Germinal center (tissue), 1 donor: ENCODE data around the gene ZNF587B.
"Not testable (repeated sequence)": the region's sequence is repeated elsewhere in the genome, so short reads cannot be mapped to it uniquely, and the experiment has no call there.

ENCODE experiments used
- DNase-seq: peaks from one replicate; pipeline ENCODE4 v3.0.0; 2012; ENCODE audit warnings: mixed read lengths, low spot score

Gene ZNF587B

DNA sequence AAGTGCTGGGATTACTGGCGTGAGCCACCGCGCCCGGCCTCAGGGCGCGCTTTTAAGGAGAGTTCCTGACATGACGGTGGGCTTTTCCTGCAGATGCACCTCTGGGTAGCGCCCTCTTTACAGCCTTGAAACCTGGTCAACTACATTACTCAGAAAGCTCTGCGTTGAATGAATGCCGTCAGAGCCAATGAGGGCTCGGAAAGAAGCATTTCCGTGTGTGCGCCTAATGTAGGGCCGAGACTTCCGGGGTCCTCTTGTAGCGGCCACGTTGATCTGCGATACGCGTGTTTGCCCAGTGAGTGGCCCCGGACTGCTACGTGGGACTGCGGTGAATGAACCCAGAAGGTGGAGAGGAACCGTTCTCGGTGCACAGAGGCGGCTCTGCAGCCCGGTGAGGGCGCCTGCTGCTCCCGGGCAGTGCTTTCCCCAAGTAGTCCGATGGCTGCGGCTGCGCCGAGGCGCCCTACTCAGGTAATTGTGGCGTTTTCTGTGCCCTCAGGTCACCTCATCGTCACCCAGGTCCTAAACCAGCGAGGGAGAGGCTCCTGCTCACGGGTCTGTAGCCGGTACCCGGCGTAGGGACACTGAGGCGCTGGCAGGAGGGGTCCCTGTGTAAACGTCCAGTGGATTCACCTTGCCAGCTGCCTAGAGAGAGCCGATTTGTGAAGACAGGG is 10.5 kb upstream of the ZNF587B start:
- DNase-seq = peak; percentile 91

DNA sequence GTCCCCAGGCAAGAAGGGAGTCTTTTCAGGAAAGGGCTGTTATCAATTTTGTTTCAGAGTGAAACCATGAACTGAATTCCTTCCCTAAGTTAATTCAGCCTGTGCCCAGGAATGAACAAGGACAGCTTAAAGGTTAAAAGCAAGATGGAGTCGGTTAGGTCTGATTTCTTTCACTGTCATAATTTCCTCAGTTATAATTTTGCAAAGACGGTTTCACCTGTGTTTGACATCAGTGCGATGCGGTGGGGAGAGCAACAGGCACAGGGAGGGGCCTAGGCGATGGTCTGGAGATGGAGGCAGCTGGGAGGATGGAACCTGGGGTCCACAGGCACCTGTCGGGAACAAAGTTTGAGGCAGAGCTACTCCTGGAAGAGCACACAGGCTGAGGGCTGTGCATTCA is 9.5 kb upstream of the ZNF587B start:
- DNase-seq = no peak

DNA sequence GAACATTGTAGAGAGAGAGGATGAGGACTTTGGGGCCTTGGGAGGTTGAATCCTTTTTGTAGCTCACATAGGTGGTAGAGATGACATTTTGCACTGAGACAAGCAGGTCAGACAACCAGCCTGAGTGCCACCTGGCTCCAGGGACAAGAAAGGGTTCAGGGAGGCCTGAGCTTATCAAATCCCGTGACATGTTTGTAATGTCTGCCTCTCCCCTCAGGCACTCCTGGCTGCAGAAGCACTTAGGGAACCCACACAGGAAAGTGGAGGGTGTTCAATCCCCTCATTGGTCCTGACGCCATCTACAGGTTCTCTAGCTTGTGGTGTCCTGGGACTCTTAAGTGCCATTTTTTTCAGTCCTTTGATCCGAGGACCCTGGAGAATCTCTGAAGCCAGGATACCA is 9.0 kb upstream of the ZNF587B start:
- DNase-seq = not testable (repeated sequence)

DNA sequence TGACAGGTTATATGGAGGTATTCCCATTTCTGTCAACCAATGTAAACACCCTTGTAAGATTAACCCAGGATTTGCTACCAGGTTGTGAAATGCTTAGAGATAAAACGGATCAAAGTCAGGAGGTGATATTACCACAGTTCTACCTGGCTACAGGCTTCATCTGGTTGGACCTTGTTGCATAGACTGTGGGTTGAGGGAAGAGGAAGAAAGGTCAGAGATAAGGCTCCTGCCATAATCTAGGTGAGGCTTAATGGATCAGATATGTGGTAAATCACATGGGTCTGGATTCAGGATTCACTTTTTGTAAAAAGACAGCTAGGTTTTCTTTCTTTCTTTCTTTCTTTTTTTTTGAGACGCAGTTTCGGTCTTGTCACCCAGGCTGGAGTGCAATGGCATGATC is 8.6 kb upstream of the ZNF587B start:
- not testable (repeated sequence) for DNase-seq

DNA sequence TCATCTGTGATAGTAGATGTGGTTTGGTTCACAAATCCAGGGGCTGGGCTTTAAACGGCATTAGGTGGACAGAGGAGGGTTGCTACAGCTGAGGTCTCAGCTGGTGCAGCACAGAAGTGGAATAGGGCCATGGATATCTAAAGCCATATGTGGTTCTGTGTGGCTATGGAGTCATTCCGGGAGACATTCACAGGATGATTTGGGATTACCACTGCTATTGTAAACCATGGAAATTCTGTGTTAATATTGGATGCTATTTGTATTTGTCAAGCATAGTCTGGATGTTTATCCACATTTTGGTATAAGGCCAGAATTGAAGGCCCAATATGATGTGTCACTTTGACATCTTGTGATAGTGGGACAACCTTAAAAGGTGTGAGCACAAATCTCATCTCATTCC is 6.9 kb upstream of the ZNF587B start:
- not testable (repeated sequence) for DNase-seq

DNA sequence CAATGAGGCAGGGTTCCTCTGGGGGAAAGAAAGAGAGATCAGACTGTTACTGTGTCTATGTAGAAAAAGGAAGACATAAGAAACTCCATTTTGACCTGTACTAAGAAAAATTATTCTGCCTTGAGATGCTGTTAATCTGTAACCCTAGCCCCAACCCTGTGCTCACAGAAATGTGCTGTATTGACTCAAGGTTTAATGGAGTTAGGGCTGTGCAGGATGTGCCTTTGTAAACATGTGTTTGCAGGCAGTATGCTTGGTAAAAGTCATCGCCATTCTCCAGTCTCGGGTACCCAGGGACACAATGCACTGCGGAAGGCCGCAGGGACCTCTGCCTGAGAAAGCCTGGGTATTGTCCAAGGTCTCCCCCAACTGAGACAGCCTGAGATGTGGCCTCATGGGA is 6.5 kb upstream of the ZNF587B start:
- not testable (repeated sequence) for DNase-seq

DNA sequence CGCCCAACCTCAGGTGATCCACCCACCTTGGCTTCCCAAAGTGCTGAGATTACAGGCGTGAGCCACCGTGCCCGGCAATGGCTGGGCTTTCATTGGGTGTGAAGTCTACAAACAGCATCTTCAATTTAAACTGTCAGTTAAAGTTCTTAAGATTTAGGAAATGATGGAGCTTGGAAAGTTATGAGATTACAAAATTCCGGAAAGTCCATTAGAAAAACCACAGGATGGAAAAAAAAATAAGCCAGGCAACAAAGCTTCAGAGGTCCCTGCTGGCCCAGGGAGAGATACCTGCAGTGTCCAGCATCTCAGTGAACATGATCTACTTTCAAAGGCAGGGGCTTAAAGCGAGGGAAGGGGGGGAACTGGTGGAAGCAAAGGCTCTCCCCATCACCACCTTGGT is 4.6 kb upstream of the ZNF587B start:
- no peak for DNase-seq

DNA sequence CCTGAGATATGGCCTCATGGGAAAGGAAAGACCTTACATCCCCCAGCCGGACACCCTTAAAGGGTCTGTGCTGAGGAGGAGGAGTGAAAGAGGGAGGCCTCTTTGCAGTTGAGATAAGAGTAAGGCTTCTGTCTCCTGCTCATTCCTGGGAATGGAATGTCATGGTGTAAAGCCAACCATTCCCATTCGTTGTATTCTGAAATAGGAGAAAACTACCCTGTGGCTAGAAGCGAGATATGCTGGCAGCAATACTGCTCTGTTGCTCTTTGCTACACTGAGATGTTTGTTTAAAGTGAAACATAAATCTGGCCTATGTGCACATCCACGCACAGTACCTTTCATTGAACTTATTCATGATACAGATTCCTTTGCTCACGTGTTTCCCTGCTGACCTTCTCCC is 783 bp upstream of the ZNF587B start:
- DNase-seq = no peak

DNA sequence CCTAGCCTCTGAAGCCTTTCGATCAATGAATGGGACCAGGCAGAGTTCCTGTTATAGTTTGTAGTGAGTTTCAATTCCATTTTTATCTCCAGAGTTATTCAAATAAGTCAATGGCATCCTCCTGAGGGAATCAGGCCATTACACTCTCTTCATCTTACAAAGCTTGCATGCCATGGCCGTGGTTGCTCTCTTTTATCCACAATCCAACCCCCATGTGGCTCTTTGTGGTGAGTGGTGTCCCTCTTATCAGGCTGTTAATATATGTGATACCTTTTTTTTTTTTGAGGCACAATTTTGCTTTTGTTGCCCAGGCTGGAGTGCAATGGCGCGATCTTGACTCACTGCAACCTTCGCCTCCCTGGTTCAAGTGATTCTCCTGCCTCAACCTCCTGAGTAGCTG is 6.9 kb downstream of the ZNF587B start:
- not testable (repeated sequence) for DNase-seq

DNA sequence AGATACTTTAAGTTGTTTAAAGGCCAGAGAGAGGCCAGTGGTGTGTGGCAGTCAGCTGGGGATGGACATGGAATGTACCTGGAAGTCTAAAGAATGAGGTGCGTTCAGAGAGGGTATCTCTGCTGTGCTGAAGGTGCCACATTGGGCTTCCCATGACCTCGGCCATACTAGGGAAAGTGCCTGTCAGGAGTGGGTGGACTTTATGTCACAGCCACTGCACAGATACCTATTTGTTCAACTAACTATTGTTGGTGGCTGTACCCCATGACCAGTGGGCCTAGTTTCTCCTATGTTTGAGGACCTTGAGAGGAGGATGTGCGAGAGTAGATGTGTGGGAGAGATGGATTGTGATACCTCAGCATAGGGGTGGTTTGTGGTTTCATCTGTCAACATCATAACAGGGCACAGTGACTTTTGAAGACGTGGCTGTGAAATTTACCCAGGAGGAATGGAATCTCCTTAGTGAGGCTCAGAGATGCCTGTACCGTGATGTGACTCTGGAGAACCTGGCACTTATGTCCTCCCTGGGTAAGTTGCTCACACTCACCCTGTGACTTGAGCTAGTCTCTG is 8.6 kb downstream of the ZNF587B start:
- DNase-seq = not testable (repeated sequence)

DNA sequence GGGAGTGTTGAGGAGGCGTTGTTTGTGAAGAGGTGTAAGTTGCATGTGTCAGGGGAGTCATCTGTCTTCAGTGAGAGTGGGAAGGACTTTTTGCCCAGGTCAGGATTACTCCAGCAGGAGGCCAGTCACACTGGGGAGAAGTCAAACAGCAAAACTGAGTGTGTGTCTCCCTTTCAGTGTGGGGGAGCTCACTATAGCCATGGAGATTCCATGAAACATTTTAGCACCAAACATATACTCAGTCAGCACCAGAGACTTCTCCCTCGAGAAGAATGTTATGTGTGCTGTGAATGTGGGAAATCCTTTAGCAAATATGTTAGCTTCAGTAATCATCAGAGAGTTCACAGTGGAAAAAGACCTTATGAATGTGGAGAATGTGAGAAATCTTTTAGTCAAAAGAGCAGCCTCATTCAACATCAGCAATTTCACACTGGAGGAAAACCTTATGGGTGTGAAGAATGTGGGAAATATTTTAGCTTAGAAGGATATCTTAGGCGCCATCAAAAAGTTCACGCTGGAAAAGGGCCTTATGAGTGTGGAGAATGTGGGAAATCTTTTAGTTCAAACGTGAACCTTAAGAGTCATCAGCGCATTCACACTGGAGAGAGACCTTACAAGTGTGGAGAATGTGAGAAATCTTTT is 11.1 kb downstream of the ZNF587B start:
- DNase-seq = no peak

DNA sequence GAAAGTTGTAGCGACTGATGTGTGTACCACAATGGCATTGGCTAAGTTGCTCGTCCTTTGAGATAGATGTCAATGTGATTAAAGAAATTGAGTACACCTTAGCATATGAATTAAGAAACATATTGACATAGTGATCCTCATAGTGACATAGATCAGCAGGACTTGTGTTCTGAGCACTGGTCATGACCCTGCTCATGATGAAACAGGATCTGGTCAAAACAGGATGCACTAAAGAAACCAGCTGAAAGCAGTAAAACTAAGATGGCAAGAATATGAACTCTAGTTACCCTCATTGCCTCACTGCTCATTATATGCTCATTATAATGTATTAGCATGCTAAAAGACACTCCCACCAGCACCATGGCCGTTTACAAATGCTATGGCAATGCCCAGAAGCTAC is 17.1 kb downstream of the ZNF587B start:
- DNase-seq = not testable (repeated sequence)

DNA sequence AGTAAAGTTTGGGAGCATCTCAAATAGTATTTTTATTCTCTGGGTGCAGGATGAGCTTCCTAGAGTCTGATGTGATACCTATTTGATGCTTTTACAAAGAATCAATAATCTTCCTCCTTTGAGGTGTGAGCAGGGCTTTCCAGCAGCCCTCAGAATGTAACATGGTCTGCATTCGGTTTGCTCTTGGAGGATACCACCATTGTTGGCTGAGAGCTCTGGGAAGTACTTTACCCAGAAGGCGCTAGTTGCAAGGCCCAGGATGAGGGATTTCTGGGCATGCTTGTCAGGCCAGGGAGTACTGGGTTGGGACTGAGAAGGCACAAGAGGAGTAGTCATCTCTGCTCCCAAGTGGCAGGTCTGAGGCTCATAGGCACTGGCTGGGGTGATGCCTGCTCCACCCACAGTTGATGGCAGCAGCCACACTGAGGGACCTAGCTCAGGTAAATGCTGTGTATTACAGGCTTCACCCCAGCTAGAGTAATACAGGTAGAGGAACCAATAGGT is 19.1 kb downstream of the ZNF587B start:
- not testable (repeated sequence) for DNase-seq

DNA sequence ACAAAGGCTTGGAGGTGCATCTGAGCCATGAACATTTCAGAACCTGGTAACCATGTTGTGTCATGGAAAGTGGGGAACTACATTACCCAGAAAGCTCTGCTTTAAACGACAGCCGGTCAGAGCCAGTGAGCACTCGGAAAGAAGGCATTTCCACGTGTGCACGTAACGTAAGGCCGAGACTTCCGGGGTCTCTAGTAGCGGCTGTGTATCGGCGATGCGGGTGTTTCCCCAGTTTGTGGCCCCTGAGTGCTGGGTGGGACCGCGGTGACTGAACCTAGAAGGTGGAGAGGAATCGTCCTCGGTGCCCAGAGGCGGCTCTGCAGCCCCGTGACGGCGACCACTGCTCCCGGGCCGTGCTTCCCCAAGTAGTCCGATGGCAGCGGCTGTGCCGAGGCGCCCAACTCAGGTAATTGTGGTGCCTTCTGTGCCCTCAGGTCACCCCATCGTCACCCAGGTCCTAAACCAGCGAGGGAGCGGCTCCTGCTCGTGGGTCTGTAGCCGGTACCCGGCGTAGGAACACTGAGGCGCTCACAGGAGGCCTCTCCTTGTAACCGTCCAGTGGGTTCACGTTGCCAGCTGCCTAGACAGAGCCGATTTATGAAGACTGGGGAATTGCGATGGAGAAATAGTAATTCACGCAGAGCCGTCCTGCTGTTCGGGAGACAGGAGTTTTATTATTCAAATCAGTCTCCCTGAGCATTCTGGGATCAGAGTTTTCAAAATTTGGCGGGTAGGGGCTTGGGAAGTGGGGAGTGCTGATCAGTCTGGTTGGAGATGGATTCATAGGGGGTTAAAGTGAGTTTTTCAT is 19.8 kb downstream of the ZNF587B start, which contains the start of gene ZNF587:
Gene ZNF587, plus strand, starts transcription at position 194 of the 808 bp plus-strand sequence. Its CDS starts 180 bp downstream, at position 374.
- DNase-seq = peak; percentile 80

DNA sequence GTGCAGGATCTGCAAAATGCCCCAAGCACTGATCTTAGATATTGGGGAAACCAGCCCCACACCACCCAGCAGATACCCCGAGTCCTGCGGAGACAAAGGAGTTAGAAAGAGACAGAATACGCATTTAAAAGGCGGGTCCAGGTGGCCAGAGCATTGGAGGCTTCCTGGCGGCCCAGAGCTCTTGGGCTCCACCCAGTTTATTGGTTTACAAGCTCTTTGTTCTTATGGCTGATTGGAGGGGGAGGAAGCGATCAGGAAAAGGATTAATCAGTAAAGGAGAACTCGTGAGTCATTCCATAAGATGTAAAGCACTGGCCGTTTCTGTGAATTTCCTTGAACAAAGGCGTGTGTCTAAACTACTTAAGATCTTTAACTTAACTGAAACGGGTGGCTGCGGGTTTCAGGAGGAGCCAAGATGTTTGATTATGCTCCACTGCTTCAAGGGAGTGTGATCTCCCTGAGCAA is 20.5 kb downstream of the ZNF587B start:
- no peak for DNase-seq

DNA sequence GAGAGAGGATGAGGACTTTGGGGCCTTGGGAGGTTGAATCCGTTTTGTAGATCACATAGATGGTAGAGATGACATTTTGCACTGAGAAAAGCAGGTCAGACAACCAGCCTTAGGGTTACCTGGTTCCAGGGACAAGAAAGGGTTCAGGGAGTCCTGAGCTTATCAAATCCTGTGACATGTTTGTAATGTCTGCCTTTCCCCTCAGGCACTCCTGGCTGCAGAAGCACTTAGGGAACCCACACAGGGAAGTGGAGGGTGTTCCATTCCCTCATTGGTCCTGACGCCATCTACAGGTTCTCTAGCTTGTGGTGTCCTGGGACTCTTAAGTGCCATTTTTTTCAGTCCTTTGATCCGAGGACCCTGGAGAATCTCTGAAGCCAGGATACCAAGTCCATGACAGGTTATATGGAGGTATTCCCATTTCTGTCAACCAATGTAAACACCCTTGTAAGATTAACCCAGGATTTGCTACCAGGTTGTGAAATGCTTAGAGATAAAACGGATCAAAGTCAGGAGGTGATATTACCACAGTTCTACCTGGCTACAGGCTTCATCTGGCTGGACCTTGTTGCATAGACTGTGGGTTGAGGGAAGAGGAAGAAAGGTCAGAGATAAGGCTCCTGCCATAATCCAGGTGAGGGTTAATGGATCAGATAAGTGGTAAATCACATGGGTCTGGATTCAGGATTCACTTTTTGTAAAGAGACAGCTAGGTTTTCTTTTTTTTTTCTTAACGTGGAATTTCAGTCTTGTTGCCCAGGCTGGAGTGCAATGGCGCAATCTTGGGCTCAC is 21.9 kb downstream of the ZNF587B start:
- DNase-seq = not testable (repeated sequence)

DNA sequence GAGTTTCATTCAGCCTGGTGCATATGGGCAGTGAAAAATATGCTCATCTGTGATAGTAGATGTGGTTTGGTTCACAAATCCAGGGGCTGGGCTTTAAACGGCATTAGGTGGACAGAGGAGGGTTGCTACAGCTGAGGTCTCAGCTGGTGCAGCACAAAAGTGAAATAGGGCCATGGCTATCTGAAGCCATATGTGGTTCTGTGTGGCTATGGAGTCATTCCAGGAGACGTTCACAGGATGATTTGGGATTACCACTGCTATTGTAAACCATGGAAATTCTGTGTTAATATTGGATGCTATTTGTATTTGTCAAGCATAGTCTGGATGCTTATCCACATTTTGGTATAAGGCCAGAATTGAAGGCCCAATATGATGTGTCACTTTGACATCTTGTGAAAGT is 24.0 kb downstream of the ZNF587B start:
- DNase-seq = not testable (repeated sequence)

DNA sequence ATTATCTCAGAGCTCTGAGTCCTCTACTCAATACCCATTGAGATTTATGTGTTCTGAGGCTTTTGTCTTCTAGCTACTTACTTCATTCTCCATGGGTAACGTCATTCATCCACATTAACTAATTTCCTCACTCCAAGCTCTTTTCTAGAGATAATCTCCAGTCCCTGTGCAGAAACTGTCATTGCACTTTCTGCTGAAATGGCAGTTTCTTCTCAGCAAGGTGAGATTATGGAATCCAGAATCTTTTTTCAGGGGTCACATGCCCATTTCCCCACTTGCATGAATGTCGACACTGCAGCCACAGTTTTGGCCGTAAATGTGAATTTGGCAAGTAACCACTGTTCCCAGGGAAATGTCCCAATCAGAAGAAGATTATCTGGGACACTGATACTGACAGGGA is 32.3 kb downstream of the ZNF587B start:
- DNase-seq = not testable (repeated sequence)

DNA sequence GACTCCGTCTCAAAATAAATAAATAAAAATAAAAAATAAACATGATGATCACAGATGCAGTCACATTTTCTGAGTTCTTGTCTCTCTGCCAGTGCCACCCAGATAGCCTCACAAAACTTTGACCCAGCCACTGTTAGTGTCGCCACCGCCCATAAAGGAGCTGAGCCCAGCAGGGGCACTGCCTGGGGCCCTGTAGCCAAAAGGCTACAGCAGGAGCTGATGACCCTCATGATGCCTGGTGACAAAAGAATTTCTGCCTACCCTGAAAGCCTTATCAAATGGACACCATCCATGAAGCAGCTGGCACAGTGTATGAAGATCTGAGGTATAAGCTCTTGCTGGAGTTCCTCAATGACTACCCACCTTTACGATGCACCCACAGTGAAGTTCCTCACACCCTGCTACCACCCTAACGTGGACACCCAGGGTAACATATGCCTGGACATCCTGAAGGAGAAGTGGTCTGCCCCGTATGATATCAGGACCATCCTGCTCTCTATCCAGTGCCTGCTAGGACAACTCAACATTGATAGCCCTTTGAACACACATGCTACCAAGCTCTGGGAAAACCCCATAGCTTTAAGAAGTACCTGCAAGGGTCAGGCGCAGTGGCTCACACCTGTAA is 37.9 kb downstream of the ZNF587B start:
- no peak for DNase-seq

DNA sequence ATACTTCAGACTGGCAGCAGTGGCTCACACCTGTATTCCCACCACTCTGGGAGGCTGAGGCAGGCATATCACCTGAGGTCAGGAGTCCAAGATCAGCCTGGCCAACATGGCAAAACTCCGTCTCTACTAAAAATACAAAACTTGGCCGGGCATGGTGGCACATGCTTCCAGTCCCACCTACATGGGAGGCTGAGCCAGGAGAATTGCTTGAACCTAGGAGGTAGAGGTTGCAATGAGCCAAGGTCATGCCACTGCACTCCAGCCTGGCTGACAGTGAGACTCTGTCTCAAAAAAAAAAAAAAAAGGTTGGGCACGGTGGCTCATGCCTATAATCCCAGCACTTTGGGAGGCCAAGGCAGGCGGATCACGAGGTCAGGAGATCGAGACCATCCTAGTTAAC is 39.6 kb downstream of the ZNF587B start:
- DNase-seq = not testable (repeated sequence)

DNA sequence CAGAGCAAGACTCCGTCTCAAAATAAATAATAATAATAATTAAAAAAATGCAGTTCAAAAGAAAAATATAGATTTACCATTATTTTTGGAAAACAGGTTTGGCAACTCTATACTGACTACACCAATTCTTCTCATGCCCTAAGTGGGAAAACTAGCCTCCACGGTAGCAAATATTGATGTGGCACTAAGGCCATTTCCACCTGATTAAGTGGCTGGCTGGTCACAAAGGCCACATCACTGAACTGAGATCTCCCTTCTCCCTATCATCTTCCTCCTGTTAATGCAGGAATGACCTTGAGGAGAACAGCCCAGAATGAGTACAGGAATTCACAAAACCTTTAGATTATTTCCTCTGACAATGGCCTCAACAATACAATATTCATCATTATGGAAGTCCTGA is 40.1 kb downstream of the ZNF587B start:
- DNase-seq = no peak
